HCT116 (cell line): ENCODE results near the gene UBE3D.
"Not testable (repeated sequence)": the region's sequence is repeated elsewhere in the genome, so short reads cannot be mapped to it uniquely, and the experiment has no call there.

Experiments used
- CTCF ChIP-seq, 3 experiments: fragments of 200-600 bp in 1 of 3; sonication (generic) in 1 of 3; IDR thresholded peaks in 2 of 3; conservative IDR thresholded peaks in 1 of 3; 2 replicates each; pipeline ENCODE4 v1.5.1; 2012 to 2017; ENCODE audit warnings: low read depth in 2 of 3, low read length in 2 of 3, antibody characterized with exemption in 1 of 3, borderline replicate concordance in 1 of 3, control low read depth in 1 of 3, mild to moderate bottlenecking in 1 of 3, mixed read lengths in 1 of 3, mixed run types in 1 of 3, moderate library complexity in 1 of 3; ENCODE audit not compliant: insufficient read depth in 1 of 3
- EGR1 ChIP-seq: IDR thresholded peaks from 2 replicates; pipeline ENCODE4 v1.6.1; 2012; ENCODE audit warnings: low read depth
- EZH2 ChIP-seq: fragments of 200-600 bp; sonication (generic); IDR thresholded peaks from 2 replicates; pipeline ENCODE4 v1.6.1; 2017; ENCODE audit warnings: antibody characterized with exemption, mixed run types
- POLR2A ChIP-seq: IDR thresholded peaks from 2 replicates; pipeline ENCODE4 v1.7.0; 2011; ENCODE audit warnings: borderline replicate concordance; ENCODE audit not compliant: insufficient read depth, insufficient read length; ENCODE audit errors: extremely low read depth
- POLR2AphosphoS5 ChIP-seq: IDR thresholded peaks from 2 replicates; pipeline ENCODE4 v1.6.1; 2011; ENCODE audit warnings: mild to moderate bottlenecking, low read depth, low read length, moderate library complexity
- TF ChIP-seq, protein P1 (sequence below): IDR thresholded peaks from 2 replicates; pipeline ENCODE4 v1.6.1; 2012

DNA sequence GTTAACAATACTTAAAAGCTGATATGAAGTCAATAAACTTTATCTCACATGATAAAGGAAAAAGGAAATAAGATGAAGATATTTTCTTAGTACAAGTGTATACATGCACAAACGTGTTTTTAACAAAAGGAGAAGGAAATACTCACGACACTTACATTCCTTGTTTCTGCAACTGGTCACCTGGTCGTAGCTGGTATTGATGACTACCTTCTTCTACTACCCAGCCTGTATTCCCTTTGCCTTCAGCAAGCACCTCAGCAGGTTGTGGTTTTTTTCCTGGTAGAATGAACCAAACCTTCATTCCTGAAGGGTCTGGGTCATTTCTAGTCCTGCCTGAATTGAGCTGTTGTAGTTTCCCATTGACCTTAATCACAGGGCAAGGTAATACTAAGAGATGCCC lies 54.5 kb downstream of the UBE3D start:
- not testable (repeated sequence) for TF ChIP-seq CTCF (IDR thresholded peaks at IDR 0.05 in 2 of 3, conservative IDR thresholded peaks at IDR 0.05 in 1 of 3; ENCODE audit: borderline replicate concordance in 1 of 3, insufficient read depth in 1 of 3, low read depth in 2 of 3, low read length in 2 of 3); EZH2; EGR1; POLR2AphosphoS5; POLR2A
- TF ChIP-seq, protein P1, sequence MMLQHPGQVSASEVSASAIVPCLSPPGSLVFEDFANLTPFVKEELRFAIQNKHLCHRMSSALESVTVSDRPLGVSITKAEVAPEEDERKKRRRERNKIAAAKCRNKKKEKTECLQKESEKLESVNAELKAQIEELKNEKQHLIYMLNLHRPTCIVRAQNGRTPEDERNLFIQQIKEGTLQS = not testable (repeated sequence)
